ENCODE measurements around the gene TEPSIN.

DNA sequence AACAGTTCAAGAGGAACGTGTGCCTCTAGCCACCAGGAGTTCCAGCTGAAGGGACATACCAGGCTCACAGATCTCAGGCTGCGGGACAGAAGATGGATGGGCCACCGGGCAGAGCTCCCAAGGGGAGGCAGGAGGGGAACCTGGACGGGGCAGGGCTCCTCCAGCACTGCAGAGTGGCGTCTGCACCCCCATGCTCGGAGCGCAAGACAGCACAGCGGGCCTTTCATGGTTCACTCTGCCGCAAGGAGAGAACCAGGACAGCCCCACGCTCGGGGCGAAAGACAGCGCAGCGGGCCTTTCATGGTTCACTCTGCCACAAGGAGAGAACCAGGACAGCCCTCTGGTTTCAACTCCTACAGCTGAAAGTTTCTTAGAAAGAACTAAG lies 35.6 kb upstream of the TEPSIN start:
- TF ChIP-seq POLR2A (IDR thresholded peaks at IDR 0.05) (no peak), CTCF (IDR thresholded peaks at IDR 0.05) (no peak)
